Esophagus squamous epithelium (tissue), 5 donors: ENCODE results near the gene LDLRAD4. TPM values are rescaled to one million over a fixed set of nuclear protein-coding genes. Genes with fewer than 3 reads are reported as not detected.
A peak's percentile ranks its signal among the peaks of the same experiment; 100 is the strongest.

Experiments
- DNase-seq: peaks from one replicate; lab custom pipeline; 2025; lab: John Stamatoyannopoulos, UW
- H3K27ac ChIP-seq, 4 donors: fragments of 200-600 bp; sonication (generic); one replicate each; pipeline ENCODE4 v1.5.1; 2016 to 2019; ENCODE audit warnings: mild to moderate bottlenecking in 1 of 4
- H3K27me3 ChIP-seq, 4 donors: fragments of 200-600 bp; sonication (generic); 1 replicate in 3 of 4; 2 replicates in 1 of 4; pipeline versions ENCODE4 v1.5.1 to v1.6.0; 2017 to 2021; ENCODE audit warnings: antibody characterized with exemption in 1 of 4
- H3K36me3 ChIP-seq, 3 donors: fragments of 200-600 bp; sonication (generic); one replicate each; pipeline ENCODE4 v1.5.1; 2016 to 2019
- H3K4me1 ChIP-seq, 3 donors: fragments of 200-600 bp; sonication (generic); one replicate each; pipeline ENCODE4 v1.5.1; 2017 to 2019
- H3K4me3 ChIP-seq, 4 donors: fragments of 200-600 bp; sonication (generic); 1 replicate in 3 of 4; 2 replicates in 1 of 4; pipeline ENCODE4 v1.5.1; 2016 to 2019; ENCODE audit warnings: mild to moderate bottlenecking in 2 of 4, moderate library complexity in 1 of 4
- H3K9me3 ChIP-seq, 3 donors: fragments of 200-600 bp; sonication (generic); one replicate each; pipeline ENCODE4 v1.5.1; 2016 to 2019
- CTCF ChIP-seq, 6 experiments: fragments of 450-650 bp in 4 of 6; fragments of 200-600 bp in 2 of 6; sonication (generic) in 2 of 6; IDR thresholded peaks; one replicate each; pipeline ENCODE4 v1.5.1; 2016 to 2019; ENCODE audit warnings: antibody characterized with exemption in 6 of 6, mild to moderate bottlenecking in 4 of 6, moderate library complexity in 4 of 6
- POLR2A ChIP-seq, 4 donors: fragments of 450-650 bp; IDR thresholded peaks; one replicate each; pipeline ENCODE4 v1.6.1; 2017; ENCODE audit warnings: antibody characterized with exemption in 4 of 4, mild to moderate bottlenecking in 4 of 4, moderate library complexity in 3 of 4
- WGBS, 2 donors: methylation state at CpG; one replicate each; pipeline ENCODE4 v1.1.5; 2018; 5-methylcytosine and 5-hydroxymethylcytosine counted together
- intact Hi-C: fragments of 100-400 bp; cut with DNase I; formaldehyde crosslinking; loops from one replicate; pipeline ENCODE4 v1.15.0; 2022
- total RNA-seq, 4 donors: library from RNA; depleted of rRNA; stranded (reverse); fragments of >200 nt; gene quantifications; one replicate each; pipeline ENCODE4 v1.1.0, GENCODE V29; 2016
- donor health status: DM: yes; HTN: yes; CAD: no.

Gene LDLRAD4
- total RNA-seq, 4 donors from 2014 or later = 0.91 to 17.9 (median 6.8) TPM

- intact Hi-C loops = no loop called here
- no peak for TF ChIP-seq CTCF (IDR thresholded peaks at IDR 0.05)
- no peak for TF ChIP-seq POLR2A (IDR thresholded peaks at IDR 0.05)
- Histone ChIP-seq H3K9me3 (no peaks in the 10 kb centered on the region), H3K36me3 (no peaks in the 10 kb centered on the region), H3K27ac (peak overlapping the region in 3 of 4 donors; percentile 69 to 89 (median 71)), H3K27me3 (peaks cover 0 to 37% (median 0%) of the 10 kb centered on the region in 4 donors), H3K4me1 (peaks cover 2 to 56% (median 23%) of the 10 kb centered on the region in 3 donors), H3K4me3 (no peak overlapping the region)
- DNase-seq = no peak
- WGBS, 2 donors = 47 to 75% methylated on average over 8 to 9 of the region's 13 CpGs
These were observed 5.0 kb downstream of the LDLRAD4 start for GRCh38 chr18:13223311-13224143.

- no peaks in the 10 kb centered on the region for H3K9me3 ChIP-seq
- H3K27me3 ChIP-seq = peaks cover 0 to 19% (median 0%) of the 10 kb centered on the region in 4 donors
- H3K4me1 ChIP-seq = peaks cover 0 to 40% (median 23%) of the 10 kb centered on the region in 3 donors
- H3K36me3 ChIP-seq = no peaks in the 10 kb centered on the region
- no peak for DNase-seq
- TF ChIP-seq POLR2A (IDR thresholded peaks at IDR 0.05) = no peak
- TF ChIP-seq CTCF (IDR thresholded peaks at IDR 0.05) = no peak
- intact Hi-C loops = no loop called here
- no peak overlapping the region for H3K27ac ChIP-seq
- WGBS, 2 donors = 88 to 93% methylated on average over 3 to 5 of the region's 5 CpGs
- no peak overlapping the region for H3K4me3 ChIP-seq
These were observed 6.7 kb downstream of the LDLRAD4 start for GRCh38 chr18:13225261-13225660.

GRCh38 chr18:13226533-13227144 is 8.1 kb downstream of the LDLRAD4 start:
- no peaks in the 10 kb centered on the region for H3K9me3 ChIP-seq
- DNase-seq = no peak
- TF ChIP-seq CTCF (IDR thresholded peaks at IDR 0.05) = no peak
- no peak for TF ChIP-seq POLR2A (IDR thresholded peaks at IDR 0.05)
- H3K27me3 ChIP-seq = peaks cover 0 to 7% (median 0%) of the 10 kb centered on the region in 4 donors
- H3K27ac ChIP-seq = no peak overlapping the region
- WGBS, 2 donors = 83 to 84% methylated on average over 5 of the region's 5 CpGs
- no peaks in the 10 kb centered on the region for H3K36me3 ChIP-seq
- intact Hi-C loops = no loop called here
- peaks cover 0 to 27% (median 23%) of the 10 kb centered on the region in 3 donors for H3K4me1 ChIP-seq
- H3K4me3 ChIP-seq = no peak overlapping the region

- no peak for TF ChIP-seq CTCF (IDR thresholded peaks at IDR 0.05)
- TF ChIP-seq POLR2A (IDR thresholded peaks at IDR 0.05) = no peak
- WGBS, 2 donors = 91 to 100% methylated on average over 3 to 6 of the region's 6 CpGs
- Histone ChIP-seq H3K4me1 (peaks cover 0 to 19% (median 16%) of the 10 kb centered on the region in 3 donors), H3K27me3 (peaks cover 0 to 7% (median 0%) of the 10 kb centered on the region in 4 donors), H3K4me3 (no peak overlapping the region), H3K9me3 (no peaks in the 10 kb centered on the region), H3K27ac (no peak overlapping the region), H3K36me3 (no peaks in the 10 kb centered on the region)
- intact Hi-C loops = no loop called here
- DNase-seq = no peak
These were observed 9.3 kb downstream of the LDLRAD4 start for GRCh38 chr18:13227910-13228309.
